Inflammatory macrophage treated with lipopolysaccharide for 1 hour (primary cell): ENCODE data around the gene ZBTB16.

Experiments
- DNase-seq, 2 donors: peaks; one replicate each; pipeline ENCODE4 v3.0.0-alpha.2; 2020 to 2022

ZBTB16 gene

GRCh38 chr11:114066046-114066648 lies 6.6 kb downstream of the ZBTB16 start:
- DNase-seq, result no peak

DNA sequence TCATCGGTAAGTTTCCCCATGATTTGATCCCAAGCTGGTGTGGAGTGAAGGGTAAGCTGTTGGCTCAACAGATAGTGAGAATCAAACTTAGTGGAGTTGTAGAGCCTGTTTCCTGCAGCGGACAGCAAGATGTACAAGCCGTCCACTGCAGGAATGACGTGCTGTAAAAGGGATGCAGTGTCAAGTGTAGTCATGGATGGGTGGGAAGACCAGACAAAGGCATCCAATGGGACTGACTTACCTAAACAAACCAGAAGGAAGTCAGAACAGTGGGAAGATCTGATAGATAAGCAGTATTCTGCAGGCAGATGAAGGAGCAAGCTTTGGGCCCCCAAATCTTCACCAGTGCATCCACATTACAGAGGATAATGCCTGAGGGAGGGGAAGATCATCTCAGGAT lies 8.8 kb downstream of the ZBTB16 start:
- no peak for DNase-seq

DNA sequence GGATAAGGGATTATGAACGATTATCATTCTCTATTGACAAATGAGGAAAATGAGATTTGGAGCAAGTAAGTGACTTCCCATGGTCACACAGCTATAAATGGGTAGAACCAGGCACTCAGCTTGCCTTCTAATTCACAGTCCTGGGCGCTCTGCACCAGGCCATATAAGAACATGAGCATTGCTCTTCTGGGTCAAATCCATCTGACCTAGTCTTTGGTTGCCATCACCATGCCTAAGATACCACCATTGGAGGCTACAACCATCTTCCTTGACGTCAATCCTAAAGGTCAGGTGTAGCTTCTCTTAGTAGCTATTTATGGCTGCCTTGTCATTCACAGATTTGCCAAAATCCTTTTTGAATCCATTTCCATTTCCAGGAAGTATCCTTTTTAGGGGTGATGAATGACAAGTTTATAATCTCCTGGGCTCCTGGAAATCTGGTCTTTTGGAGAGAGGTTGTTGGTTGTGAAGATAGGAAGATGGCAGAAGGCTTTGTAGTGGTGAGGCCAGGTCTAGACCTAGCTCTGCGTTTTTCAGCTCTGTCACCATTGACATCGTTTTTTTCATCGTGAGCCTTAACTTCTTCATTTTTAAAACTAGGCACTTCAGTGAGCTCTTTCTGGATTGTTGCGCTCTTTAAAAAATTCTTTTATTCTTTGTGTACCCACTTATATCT lies 11.1 kb downstream of the ZBTB16 start:
- DNase-seq, result no peak

- DNase-seq, result no peak
Observed at GRCh38 chr11:114073007-114073827, 13.7 kb downstream of the ZBTB16 start.

DNA sequence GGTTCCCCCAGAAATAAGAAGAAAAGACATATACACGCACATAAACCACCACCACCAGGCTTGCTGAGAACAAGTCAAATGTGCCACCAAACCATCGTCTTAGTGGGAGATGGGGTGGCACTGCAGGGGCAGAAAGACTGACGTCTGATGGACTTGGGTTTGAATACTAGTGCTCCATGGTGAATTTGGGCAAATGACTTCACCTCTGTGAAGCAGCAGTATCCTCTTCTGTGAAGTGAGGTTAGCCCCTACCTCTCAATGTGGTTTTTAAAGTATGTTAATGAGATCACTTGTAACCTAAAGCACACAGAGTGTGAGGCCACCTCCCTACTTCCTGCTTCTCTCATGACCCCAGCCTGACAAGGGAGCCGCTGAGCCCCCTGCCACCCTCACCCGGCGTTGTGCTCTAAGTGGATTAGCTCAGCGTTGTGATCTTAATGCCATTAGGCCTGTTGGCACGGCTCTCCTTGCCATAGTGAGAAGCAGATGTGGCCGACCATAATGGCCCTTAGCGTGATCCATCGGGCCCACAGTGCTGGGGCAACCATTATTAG lies 14.4 kb downstream of the ZBTB16 start:
- no peak for DNase-seq

DNA sequence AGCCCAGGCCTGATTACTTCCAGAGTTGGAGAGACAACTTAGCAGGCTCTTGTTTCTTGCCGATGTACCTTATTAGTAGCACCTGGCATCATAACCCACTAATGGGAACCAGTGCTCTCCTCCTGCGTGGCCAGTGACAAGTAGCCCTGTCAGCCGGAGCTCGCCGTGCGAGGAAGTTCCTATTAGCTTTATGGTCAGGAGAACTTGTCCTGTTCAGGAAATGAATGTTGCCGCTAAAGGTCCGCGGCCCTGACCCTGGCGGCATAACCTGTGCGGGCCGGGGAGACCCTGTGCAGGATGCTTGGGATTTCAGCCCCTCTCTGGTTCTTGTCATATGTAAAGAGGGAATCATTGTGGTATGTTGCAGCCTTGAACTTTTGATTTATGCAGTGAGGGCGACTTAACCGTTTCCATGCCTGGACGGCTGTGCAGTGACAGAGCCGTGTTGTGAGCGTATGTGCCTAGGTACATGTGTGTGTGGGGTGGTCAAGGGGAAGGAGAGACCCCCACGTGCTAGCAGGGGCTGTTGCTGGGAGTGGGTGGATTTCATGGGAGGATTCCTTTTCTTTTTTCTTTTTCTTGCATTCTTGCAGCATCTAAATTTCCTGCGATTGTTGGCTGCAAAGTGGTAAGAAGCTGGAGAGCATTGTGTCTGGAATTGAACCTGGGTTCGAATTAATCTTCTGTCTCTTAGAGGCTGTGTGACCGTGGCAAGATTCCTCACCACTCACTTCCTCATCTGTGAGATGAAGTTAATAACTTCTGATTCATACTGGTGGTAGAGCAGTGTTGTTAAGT lies 15.2 kb downstream of the ZBTB16 start:
- peak in 1 of 2 donors; percentile 4 for DNase-seq

DNA sequence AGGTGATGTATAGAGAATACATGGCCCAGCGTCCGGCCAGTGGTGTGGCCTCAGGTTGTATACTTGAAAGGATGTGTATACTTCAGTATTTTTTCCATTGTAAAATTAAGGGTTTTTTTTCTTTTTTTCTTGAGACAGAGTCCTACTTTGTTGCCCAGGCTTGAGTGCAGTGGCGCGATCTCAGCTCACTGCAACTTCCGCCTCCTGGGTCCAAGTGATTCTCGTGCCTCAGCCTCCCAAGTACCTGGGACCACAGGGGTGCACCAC lies 15.8 kb downstream of the ZBTB16 start:
- no peak for DNase-seq

- peak in 1 of 2 donors; percentile 33 for DNase-seq
Observed at GRCh38 chr11:114075891-114076441, 16.5 kb downstream of the ZBTB16 start.

GRCh38 chr11:114076921-114077331 lies 17.4 kb downstream of the ZBTB16 start:
- DNase-seq, result no peak

GRCh38 chr11:114077482-114078305 lies 18.2 kb downstream of the ZBTB16 start:
- no peak for DNase-seq

DNA sequence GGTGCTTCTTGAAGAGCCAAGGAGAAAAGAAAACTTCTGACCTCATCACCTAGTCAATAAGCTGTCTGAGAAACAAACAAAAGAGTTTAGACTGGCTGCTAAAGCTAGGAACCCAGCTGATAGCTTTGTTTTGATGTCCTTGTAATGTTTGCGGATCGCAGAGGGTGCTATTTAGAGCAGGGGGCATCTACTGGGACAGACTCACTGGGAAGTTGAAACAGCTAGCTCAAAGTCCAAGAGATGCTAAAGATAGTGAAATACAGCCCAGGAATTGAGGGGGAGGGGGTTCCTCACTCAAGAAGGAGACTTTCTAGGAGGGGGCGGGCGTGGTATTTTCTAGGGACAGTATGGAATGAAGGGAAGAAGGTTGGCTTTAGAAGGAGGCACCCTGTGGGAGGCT lies 18.9 kb downstream of the ZBTB16 start:
- DNase-seq, result no peak

DNA sequence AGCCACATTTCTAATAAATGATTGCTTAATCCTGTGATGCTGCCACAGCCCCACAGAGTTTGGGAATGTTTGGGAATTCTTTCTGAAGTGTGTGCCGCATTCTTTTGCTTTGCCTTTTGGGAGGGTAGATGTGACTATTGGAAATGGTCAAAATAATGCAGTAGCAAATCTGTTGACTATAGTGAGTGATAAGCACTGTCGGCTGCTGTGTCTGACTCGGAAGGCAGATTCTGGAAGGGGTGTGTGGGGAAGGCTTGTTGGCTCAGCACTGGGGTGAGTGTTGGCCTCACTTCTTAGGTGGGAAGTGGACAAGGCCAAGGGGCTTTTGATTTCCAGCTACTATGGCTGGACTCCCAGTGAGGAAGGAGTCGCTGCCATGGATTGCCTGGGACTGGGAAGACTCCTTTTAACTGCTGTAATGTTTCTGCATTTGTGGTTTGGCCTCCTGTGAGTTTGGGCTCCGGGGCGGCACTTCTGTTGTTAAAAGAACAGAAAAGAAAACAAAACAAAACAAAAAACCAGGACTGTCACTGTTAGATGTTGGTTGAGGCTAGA lies 20.1 kb downstream of the ZBTB16 start:
- DNase-seq, result no peak

DNA sequence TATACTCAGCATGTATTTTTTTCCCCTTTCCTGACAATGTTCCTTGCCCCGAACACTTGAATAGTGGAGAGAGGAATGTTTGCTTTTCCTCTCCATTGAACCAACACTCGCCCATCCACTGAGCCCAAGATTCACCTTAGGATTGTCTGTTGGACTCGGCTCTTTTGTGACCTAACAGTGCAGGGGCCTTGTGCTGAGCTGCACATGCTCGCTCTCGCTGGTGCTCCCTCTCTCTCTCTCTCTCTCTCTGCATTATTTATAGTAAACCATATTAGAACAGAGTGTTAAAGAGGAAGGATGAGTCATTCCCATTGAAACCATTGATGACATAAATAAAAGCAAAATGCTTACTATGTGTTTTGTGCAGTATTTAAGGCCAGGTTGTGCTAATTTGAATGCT lies 20.7 kb downstream of the ZBTB16 start:
- DNase-seq, result peak; percentile 52 to 57

- DNase-seq, result no peak
Observed at GRCh38 chr11:114080769-114081168, 21.3 kb downstream of the ZBTB16 start.

DNA sequence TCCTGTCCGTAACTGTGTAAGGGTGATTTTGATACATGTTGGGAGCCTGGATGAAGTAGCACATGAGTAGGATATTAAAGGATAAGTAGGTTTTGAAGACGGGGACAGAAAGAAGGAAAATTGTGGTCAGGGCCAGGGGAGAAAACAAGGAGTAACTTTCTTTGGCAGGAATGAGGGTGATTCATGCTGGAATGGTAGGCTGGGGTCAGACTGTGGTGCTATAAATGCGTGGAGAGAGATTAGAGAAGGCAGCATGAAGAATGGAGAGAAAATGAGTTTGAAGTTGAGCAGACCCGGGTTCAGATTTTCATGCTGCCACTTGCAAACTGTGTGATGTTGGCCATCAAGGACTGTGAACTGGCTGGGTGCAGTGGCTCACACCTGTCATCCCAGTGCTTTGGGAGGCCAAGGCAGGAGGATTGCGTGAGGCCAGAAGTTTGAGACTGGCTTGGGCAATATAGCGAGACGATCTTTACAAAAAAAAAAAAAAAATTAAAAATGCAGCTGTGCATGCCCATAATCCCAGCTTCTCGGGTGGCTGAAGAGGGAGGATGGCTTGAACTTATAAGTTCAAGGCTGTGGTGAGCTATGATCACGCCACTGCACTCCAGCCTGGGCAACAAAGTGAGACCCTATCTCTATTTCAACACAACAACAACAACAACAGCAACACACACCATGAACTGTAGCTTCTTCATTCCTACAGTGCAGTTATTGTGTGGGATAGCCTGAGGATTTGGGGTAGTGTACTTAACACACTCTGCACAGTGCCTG lies 22.3 kb downstream of the ZBTB16 start:
- no peak for DNase-seq

DNA sequence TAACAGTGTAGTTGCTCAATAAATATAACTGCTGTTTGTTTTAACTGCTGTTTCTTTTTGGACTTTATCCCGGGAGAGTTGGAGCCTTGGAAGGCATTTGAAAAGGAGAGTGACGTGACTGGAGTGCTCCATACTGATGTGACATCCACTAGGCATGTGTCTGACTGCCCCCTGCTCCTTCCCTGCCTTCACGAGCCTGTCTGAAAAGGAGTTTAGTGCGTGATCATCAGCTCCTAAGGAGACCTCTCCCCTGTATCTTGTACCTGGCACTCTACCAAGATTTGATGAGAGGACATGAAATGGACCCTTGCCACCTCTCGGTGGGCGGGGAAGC lies 22.9 kb downstream of the ZBTB16 start:
- no peak for DNase-seq

GRCh38 chr11:114082767-114083181 lies 23.3 kb downstream of the ZBTB16 start:
- peak in 1 of 2 donors; percentile 4 for DNase-seq

GRCh38 chr11:114083391-114084252 lies 24.1 kb downstream of the ZBTB16 start:
- DNase-seq, result peak in 1 of 2 donors; percentile 9

GRCh38 chr11:114084414-114084813 lies 24.9 kb downstream of the ZBTB16 start:
- DNase-seq, result no peak
